Lower leg skin (tissue), 3 donors: ENCODE measurements around the gene HS6ST1.

ENCODE experiments used
- CTCF ChIP-seq, 3 donors: fragments of 450-650 bp; IDR thresholded peaks; one replicate each; pipeline ENCODE4 v1.5.1; 2016; ENCODE audit warnings: antibody characterized with exemption in 3 of 3, mild to moderate bottlenecking in 3 of 3, moderate library complexity in 2 of 3
- POLR2A ChIP-seq, 2 donors: fragments of 450-650 bp; IDR thresholded peaks; one replicate each; pipeline ENCODE4 v1.6.1; 2016 to 2017; ENCODE audit warnings: antibody characterized with exemption in 2 of 2, mild to moderate bottlenecking in 1 of 2, moderate library complexity in 1 of 2

GRCh38 chr2:128237081-128237534 is 81.6 kb downstream of the HS6ST1 start:
- no peak for TF ChIP-seq CTCF (IDR thresholded peaks at IDR 0.05)
- TF ChIP-seq POLR2A (IDR thresholded peaks at IDR 0.05): no peak
